Osteocyte (in vitro differentiated cells): ENCODE results near the gene CHAT. TPM values are rescaled to one million over a fixed set of nuclear protein-coding genes. Genes with fewer than 3 reads are reported as not detected.

Experiments used
- DNase-seq: peaks from one replicate; pipeline ENCODE4 v3.0.0; 2021; ENCODE audit warnings: mixed read lengths; ENCODE audit not compliant: unreplicated experiment; ENCODE audit errors: extremely low spot score
- H3K27ac Mint-ChIP-seq: one replicate; pipeline ENCODE4 v1.8.0; 2021; ENCODE audit warnings: mild to moderate bottlenecking, mixed read lengths; ENCODE audit not compliant: unreplicated experiment
- H3K27me3 Mint-ChIP-seq: one replicate; pipeline ENCODE4 v1.8.0; 2021; ENCODE audit warnings: mixed read lengths; ENCODE audit not compliant: unreplicated experiment
- H3K36me3 Mint-ChIP-seq: one replicate; pipeline ENCODE4 v1.8.0; 2021; ENCODE audit warnings: mixed read lengths; ENCODE audit not compliant: unreplicated experiment
- H3K4me1 Mint-ChIP-seq: one replicate; pipeline ENCODE4 v1.8.0; 2021; ENCODE audit warnings: mixed read lengths; ENCODE audit not compliant: unreplicated experiment
- H3K4me3 Mint-ChIP-seq: one replicate; pipeline ENCODE4 v1.8.0; 2021; ENCODE audit warnings: mild to moderate bottlenecking, moderate library complexity, mixed read lengths; ENCODE audit not compliant: unreplicated experiment
- H3K9me3 Mint-ChIP-seq: one replicate; pipeline ENCODE4 v1.8.0; 2021; ENCODE audit warnings: mixed read lengths; ENCODE audit not compliant: unreplicated experiment
- CTCF ChIP-seq: fragments of 200-600 bp; sonication (generic); IDR thresholded peaks from 2 replicates; pipeline ENCODE4 v1.5.0; 2021; ENCODE audit warnings: antibody characterized with exemption, mild to moderate bottlenecking, moderate library complexity
- total RNA-seq: library from RNA; stranded (reverse); gene quantifications from 2 replicates; pipeline ENCODE4 v1.2.1, GENCODE V29; 2021

The CHAT gene
- total RNA-seq, 1 donor from 2014 or later = not detected

- Mint-ChIP-seq H3K9me3 (peaks cover 3% of the 10 kb centered on the region), H3K4me3 (no peak overlapping the region), H3K4me1 (no peaks in the 10 kb centered on the region), H3K36me3 (no peaks in the 10 kb centered on the region), H3K27ac (no peak overlapping the region), H3K27me3 (peaks cover 66% of the 10 kb centered on the region)
- DNase-seq = peak; percentile 67
- TF ChIP-seq CTCF = no peak
Measured at GRCh38 chr10:49690698-49691356, 77.0 kb downstream of the CHAT start.

GRCh38 chr10:49691588-49691987 lies 77.8 kb downstream of the CHAT start:
- no peak for TF ChIP-seq CTCF
- Mint-ChIP-seq H3K36me3 (no peaks in the 10 kb centered on the region), H3K27ac (no peak overlapping the region), H3K9me3 (peaks cover 3% of the 10 kb centered on the region), H3K4me3 (no peak overlapping the region), H3K4me1 (no peaks in the 10 kb centered on the region), H3K27me3 (peaks cover 70% of the 10 kb centered on the region)
- peak; percentile 60 for DNase-seq

GRCh38 chr10:49694466-49694865 lies 80.6 kb downstream of the CHAT start:
- no peaks in the 10 kb centered on the region for H3K36me3 Mint-ChIP-seq
- no peak overlapping the region for H3K27ac Mint-ChIP-seq
- no peak for DNase-seq
- H3K4me3 Mint-ChIP-seq = no peak overlapping the region
- TF ChIP-seq CTCF = no peak
- H3K4me1 Mint-ChIP-seq = no peaks in the 10 kb centered on the region
- no peaks in the 10 kb centered on the region for H3K9me3 Mint-ChIP-seq
- H3K27me3 Mint-ChIP-seq = peaks cover 59% of the 10 kb centered on the region

- no peaks in the 10 kb centered on the region for H3K9me3 Mint-ChIP-seq
- peak; percentile 59 for DNase-seq
- peaks cover 45% of the 10 kb centered on the region for H3K27me3 Mint-ChIP-seq
- no peak for TF ChIP-seq CTCF
- no peaks in the 10 kb centered on the region for H3K4me1 Mint-ChIP-seq
- H3K4me3 Mint-ChIP-seq = no peak overlapping the region
- no peak overlapping the region for H3K27ac Mint-ChIP-seq
- H3K36me3 Mint-ChIP-seq = no peaks in the 10 kb centered on the region
Measured at GRCh38 chr10:49696311-49696710, 82.5 kb downstream of the CHAT start.

- Mint-ChIP-seq H3K27me3 (peaks cover 37% of the 10 kb centered on the region), H3K27ac (no peak overlapping the region), H3K4me3 (no peak overlapping the region), H3K36me3 (no peaks in the 10 kb centered on the region), H3K9me3 (no peaks in the 10 kb centered on the region), H3K4me1 (no peaks in the 10 kb centered on the region)
- TF ChIP-seq CTCF = no peak
- peak; percentile 42 for DNase-seq
Measured at GRCh38 chr10:49698679-49699078, 84.8 kb downstream of the CHAT start.
